ENCODE results near the gene SUSD2. TPM values are rescaled to one million over a fixed set of nuclear protein-coding genes. Genes with fewer than 3 reads are reported as not detected.

Gene SUSD2
- total and polyA plus RNA-seq, 9 of the 15 experiments (the other 6 are each of a cell fraction or from before 2014, with no cell fraction given), result 0.01 to 0.16 (median 0.04) TPM; not detected in 4

GRCh38 chr22:24156913-24157821, 24.1 kb upstream of the SUSD2 start (continued):
- TF ChIP-seq SP1 (CRISPR knock-in tag; IDR thresholded peaks at IDR 0.05) (peak; percentile 74), MAX (CRISPR knock-in tag; IDR thresholded peaks at IDR 0.05) (peak; percentile 28; the same call in 1 of the 2 replicates), SIX5 (IDR thresholded peaks at IDR 0.05; ENCODE audit: borderline replicate concordance in 1 of 2, insufficient read depth in 1 of 2, low read depth in 1 of 2, low read length in 2 of 2) (no peak), SMC3 (conservative IDR thresholded peaks at IDR 0.05; ENCODE audit: insufficient read depth, low read depth, low read length) (0 out of 2 replicates have a peak, but pooled peaks have one; percentile 25), FOXA3 (CRISPR knock-in tag; conservative IDR thresholded peaks at IDR 0.05 in 1 of 2, IDR thresholded peaks at IDR 0.05 in 1 of 2) (peak in 1 of 2 experiments; percentile 54; a peak in 1 of 4 replicates), NEUROD1 (IDR thresholded peaks at IDR 0.05; ENCODE audit: borderline replicate concordance, low read depth, low read length, partially characterized antibody) (peak; percentile 39), CTCFL (IDR thresholded peaks at IDR 0.05; ENCODE audit: borderline replicate concordance, insufficient read depth, low read depth, low read length, poor library complexity, severe bottlenecking) (peak; percentile 86), ZNF740 (CRISPR knock-in tag; IDR thresholded peaks at IDR 0.05) (peak; percentile 85), ZNF740 (tag; IDR thresholded peaks at IDR 0.05) (0 out of 4 replicates have a peak, but pooled peaks of 1 of the 2 experiments have one; percentile 22), EGR1 (conservative IDR thresholded peaks at IDR 0.05) (peak; percentile 94), VEZF1 (CRISPR knock-in tag; IDR thresholded peaks at IDR 0.05) (peak; percentile 71), DPF2 (IDR thresholded peaks at IDR 0.05) (peak; percentile 31; the same call in 1 of the 2 replicates), KLF1 (tag; IDR thresholded peaks at IDR 0.05) (no peak), ZBTB7A (IDR thresholded peaks at IDR 0.05; ENCODE audit: borderline replicate concordance, control insufficient read depth, low read depth, low read length) (peak; percentile 53; the same call in 1 of the 2 replicates), RNF2 (IDR thresholded peaks at IDR 0.05) (no peak)
